Adipose tissue (tissue), 3 donors: Measurements from ENCODE around the gene GASK1A. TPM values are rescaled to one million over a fixed set of nuclear protein-coding genes. Genes with fewer than 3 reads are reported as not detected.

Experiments used
- H3K27ac ChIP-seq: one replicate; pipeline ENCODE4 v1.5.1; 2013; ENCODE audit warnings: low read depth, low read length
- WGBS, 3 donors: extraction: QIAGEN DNeasy Blood & Tissue Kit; methylation state at CpG; one replicate each; pipeline ENCODE4 v1.1.7; 2013; 5-methylcytosine and 5-hydroxymethylcytosine counted together
- polyA plus RNA-seq, 3 donors: library from polyadenylated mRNA; stranded (reverse); fragments of 200-250 nt; gene quantifications; one replicate each; pipeline ENCODE4 v1.2.3, GENCODE V29; 2013
- donor health status: healthy with polysubstance abuse.
- donor health status: Bipolar disorder and iron deficiency.
- donor health status: healthy.

The GASK1A gene
- polyA plus RNA-seq, 3 donors, result 1.6 to 7.8 (median 4.5) TPM

- no peak overlapping the region for H3K27ac ChIP-seq
- 86 to 92% (median 90%) methylated on average over 7 of the region's 7 CpGs for WGBS, 3 donors
Observed at GRCh38 chr3:43073116-43073835, 94.2 kb downstream of the GASK1A start.

- H3K27ac ChIP-seq, result no peak overlapping the region
- WGBS, 3 donors, result 80 to 85% (median 83%) methylated on average over 5 of the region's 5 CpGs
Observed at GRCh38 chr3:43073836-43074220, 94.7 kb downstream of the GASK1A start.

GRCh38 chr3:43074482-43074881 lies 95.4 kb downstream of the GASK1A start:
- H3K27ac ChIP-seq, result no peak overlapping the region
- WGBS, 3 donors, result 65 to 74% (median 68%) methylated on average over 4 of the region's 4 CpGs

GRCh38 chr3:43074901-43075689 lies 96.0 kb downstream of the GASK1A start:
- WGBS, 3 donors, result 87 to 92% (median 88%) methylated on average over 5 of the region's 5 CpGs
- no peak overlapping the region for H3K27ac ChIP-seq

GRCh38 chr3:43075904-43076661 lies 97.0 kb downstream of the GASK1A start:
- no peak overlapping the region for H3K27ac ChIP-seq
- WGBS, 3 donors, result 70 to 86% (median 71%) methylated on average over 5 of the region's 5 CpGs

- no peak overlapping the region for H3K27ac ChIP-seq
- WGBS, 3 donors, result 79 to 83% (median 81%) methylated on average over 4 of the region's 4 CpGs
Observed at GRCh38 chr3:43076857-43077256, 97.7 kb downstream of the GASK1A start.

GRCh38 chr3:43077261-43077660 lies 98.2 kb downstream of the GASK1A start:
- no peak overlapping the region for H3K27ac ChIP-seq
- WGBS, 3 donors, result 95 to 97% (median 96%) methylated on average over 6 of the region's 6 CpGs

- H3K27ac ChIP-seq, result no peak overlapping the region
Observed at GRCh38 chr3:43077707-43078106, 98.6 kb downstream of the GASK1A start.

- WGBS, 3 donors, result 94 to 95% (median 95%) methylated on average over 31 of the region's 31 CpGs
- H3K27ac ChIP-seq, result no peak overlapping the region
Observed at GRCh38 chr3:43079536-43080332, 100.6 kb downstream of the GASK1A start.

- WGBS, 3 donors, result 97 to 98% (median 97%) methylated on average over 40 of the region's 40 CpGs
- H3K27ac ChIP-seq, result no peak overlapping the region
Observed at GRCh38 chr3:43080726-43081568, 101.8 kb downstream of the GASK1A start.

GRCh38 chr3:43081796-43082195 lies 102.7 kb downstream of the GASK1A start:
- 81 to 95% (median 91%) methylated on average over 5 of the region's 5 CpGs for WGBS, 3 donors
- no peak overlapping the region for H3K27ac ChIP-seq

- WGBS, 3 donors, result 90 to 98% (median 92%) methylated on average over 2 of the region's 2 CpGs
- no peak overlapping the region for H3K27ac ChIP-seq
Observed at GRCh38 chr3:43082457-43082856, 103.3 kb downstream of the GASK1A start.

GRCh38 chr3:43086460-43087165 lies 107.5 kb downstream of the GASK1A start:
- 81 to 90% (median 89%) methylated on average over 6 of the region's 6 CpGs for WGBS, 3 donors
- no peak overlapping the region for H3K27ac ChIP-seq

GRCh38 chr3:43087249-43087776 lies 108.2 kb downstream of the GASK1A start:
- WGBS, 3 donors, result 96 to 99% (median 97%) methylated on average over 5 of the region's 5 CpGs
- H3K27ac ChIP-seq, result no peak overlapping the region

- H3K27ac ChIP-seq, result no peak overlapping the region
- 92 to 96% (median 93%) methylated on average over 4 of the region's 4 CpGs for WGBS, 3 donors
Observed at GRCh38 chr3:43089081-43089480, 110.0 kb downstream of the GASK1A start.

- 94 to 98% (median 95%) methylated on average over 3 of the region's 3 CpGs for WGBS, 3 donors
- no peak overlapping the region for H3K27ac ChIP-seq
Observed at GRCh38 chr3:43090238-43090637, 111.1 kb downstream of the GASK1A start.

- no peak overlapping the region for H3K27ac ChIP-seq
- 95 to 98% (median 96%) methylated on average over 4 of the region's 4 CpGs for WGBS, 3 donors
Observed at GRCh38 chr3:43091481-43091880, 112.4 kb downstream of the GASK1A start.
